Liver (tissue), 9 donors: ENCODE measurements around the gene ZNF487. TPM values are rescaled to one million over a fixed set of nuclear protein-coding genes. Genes with fewer than 3 reads are reported as not detected.
A peak's percentile ranks its signal among the peaks of the same experiment; 100 is the strongest.

ENCODE experiments used
- DNase-seq: peaks from one replicate; pipeline ENCODE4 v3.0.0-alpha.2; 2017; ENCODE audit warnings: low spot score
- H3K27ac ChIP-seq, 2 donors: one replicate each; pipeline ENCODE4 v1.7.0; 2013; ENCODE audit warnings: inconsistent platforms in 2 of 2, low read length in 2 of 2, control low read depth in 1 of 2, low read depth in 1 of 2, mild to moderate bottlenecking in 1 of 2
- H3K27me3 ChIP-seq, 4 donors: one replicate each; pipeline versions ENCODE4 v1.6.1 to v1.7.0; 2013; ENCODE audit warnings: low read length in 3 of 4, inconsistent platforms in 1 of 4, mild to moderate bottlenecking in 1 of 4, moderate library complexity in 1 of 4; ENCODE audit not compliant: control insufficient read depth in 4 of 4, insufficient read depth in 4 of 4
- H3K36me3 ChIP-seq, 4 donors: one replicate each; pipeline versions ENCODE4 v1.6.1 to v1.7.0; 2013; ENCODE audit warnings: low read length in 3 of 4, mild to moderate bottlenecking in 3 of 4, low read depth in 1 of 4, moderate library complexity in 1 of 4; ENCODE audit not compliant: control insufficient read depth in 4 of 4, insufficient read depth in 3 of 4
- H3K4me1 ChIP-seq, 4 donors: one replicate each; pipeline versions ENCODE4 v1.6.1 to v1.7.0; 2013; ENCODE audit warnings: low read length in 3 of 4, mild to moderate bottlenecking in 3 of 4, moderate library complexity in 1 of 4; ENCODE audit not compliant: control insufficient read depth in 4 of 4, insufficient read depth in 4 of 4
- H3K4me3 ChIP-seq, 3 donors: one replicate each; pipeline versions ENCODE4 v1.6.1 to v1.7.0; 2013; ENCODE audit warnings: low read length in 3 of 3, control low read depth in 1 of 3, low read depth in 1 of 3, mild to moderate bottlenecking in 1 of 3
- H3K9ac ChIP-seq, 2 donors: one replicate each; pipeline ENCODE4 v1.7.0; 2013; ENCODE audit warnings: low read length in 2 of 2, mild to moderate bottlenecking in 2 of 2, moderate library complexity in 2 of 2, control low read depth in 1 of 2, low read depth in 1 of 2
- H3K9me3 ChIP-seq, 4 donors: one replicate each; pipeline versions ENCODE4 v1.6.1 to v1.7.0; 2013; ENCODE audit warnings: low read length in 3 of 4; ENCODE audit not compliant: control insufficient read depth in 4 of 4
- CTCF ChIP-seq: fragments of 150-350 bp; IDR thresholded peaks from 2 replicates; pipeline ENCODE4 v1.5.1; 2017; ENCODE audit warnings: improper control_type of control experiment, low read depth, low read length; ENCODE audit not compliant: missing input control
- EGR1 ChIP-seq, 2 donors: IDR thresholded peaks; 2 replicates each; pipeline ENCODE4 v1.6.1; 2016 to 2018; ENCODE audit warnings: antibody characterized with exemption in 2 of 2, low read depth in 2 of 2
- FOXA1 ChIP-seq: IDR thresholded peaks from 2 replicates; pipeline ENCODE4 v1.6.1; 2016; ENCODE audit warnings: antibody characterized with exemption
- FOXA2 ChIP-seq: IDR thresholded peaks from 2 replicates; pipeline ENCODE4 v1.6.1; 2016; ENCODE audit warnings: antibody characterized with exemption
- GABPA ChIP-seq, 2 donors: IDR thresholded peaks in 1 of 2; conservative IDR thresholded peaks in 1 of 2; 2 replicates each; pipeline ENCODE4 v1.6.1; 2016; ENCODE audit warnings: antibody characterized with exemption in 2 of 2, mild to moderate bottlenecking in 1 of 2, moderate library complexity in 1 of 2
- HNF4A ChIP-seq, 2 donors: conservative IDR thresholded peaks; 2 replicates each; pipeline ENCODE4 v1.6.1; 2016; ENCODE audit warnings: antibody characterized with exemption in 2 of 2, mild to moderate bottlenecking in 2 of 2
- HNF4G ChIP-seq: IDR thresholded peaks from 2 replicates; pipeline ENCODE4 v1.6.1; 2016; ENCODE audit warnings: antibody characterized with exemption
- JUND ChIP-seq, 2 donors: IDR thresholded peaks; 2 replicates each; pipeline ENCODE4 v1.6.1; 2016; ENCODE audit warnings: antibody characterized with exemption in 2 of 2
- MAX ChIP-seq: IDR thresholded peaks from 2 replicates; pipeline ENCODE4 v1.6.1; 2016; ENCODE audit warnings: antibody characterized with exemption
- NR2F2 ChIP-seq: IDR thresholded peaks from 2 replicates; pipeline ENCODE4 v1.6.1; 2016; ENCODE audit warnings: antibody characterized with exemption
- RAD21 ChIP-seq, 2 donors: IDR thresholded peaks; 2 replicates each; pipeline ENCODE4 v1.6.1; 2016; ENCODE audit warnings: antibody characterized with exemption in 2 of 2, mild to moderate bottlenecking in 2 of 2
- REST ChIP-seq: IDR thresholded peaks from 2 replicates; pipeline ENCODE4 v1.6.1; 2016; ENCODE audit warnings: antibody characterized with exemption, mild to moderate bottlenecking
- RXRA ChIP-seq, 2 donors: IDR thresholded peaks; 2 replicates each; pipeline ENCODE4 v1.6.1; 2017 to 2018; ENCODE audit warnings: antibody characterized with exemption in 2 of 2, mild to moderate bottlenecking in 1 of 2
- SP1 ChIP-seq: IDR thresholded peaks from 2 replicates; pipeline ENCODE4 v1.6.1; 2018; ENCODE audit warnings: antibody characterized with exemption, mild to moderate bottlenecking
- TAF1 ChIP-seq: conservative IDR thresholded peaks from 2 replicates; pipeline ENCODE4 v1.6.1; 2016; ENCODE audit warnings: antibody characterized with exemption, mild to moderate bottlenecking
- YY1 ChIP-seq: IDR thresholded peaks from 2 replicates; pipeline ENCODE4 v1.6.1; 2016; ENCODE audit warnings: antibody characterized with exemption, mild to moderate bottlenecking
- WGBS: extraction: QIAGEN DNeasy Blood & Tissue Kit; methylation state at CpG from one replicate; pipeline ENCODE4 v1.1.7; 2013; 5-methylcytosine and 5-hydroxymethylcytosine counted together
- polyA plus RNA-seq, 2 donors: library from polyadenylated mRNA; stranded (reverse) in 1 of 2; unstranded in 1 of 2; fragments of 200-250 nt in 1 of 2; fragments of >200 nt in 1 of 2; fragmentation: Nextera tagmentation in 1 of 2; extraction: Ambion mirVana in 1 of 2; gene quantifications; one replicate each; pipeline versions ENCODE4 v1.2.1 to v1.2.3, GENCODE V29; 2013 to 2015
- total RNA-seq, 2 donors: library from RNA; depleted of rRNA; stranded (reverse); fragments of >200 nt; gene quantifications; one replicate each; pipeline ENCODE4 v1.2.3, GENCODE V29; 2014
- TF ChIP-seq, protein P1 (sequence below): IDR thresholded peaks from 2 replicates; pipeline ENCODE4 v1.6.1; 2016; ENCODE audit warnings: antibody characterized with exemption
- TF ChIP-seq, protein P2 (sequence below): IDR thresholded peaks from 2 replicates; pipeline ENCODE4 v1.6.1; 2016; ENCODE audit warnings: antibody characterized with exemption
- donor health status: healthy.
- donor health status: healthy.
- donor health status: healthy.
- donor health status: healthy.
- donor health status: healthy.

Gene ZNF487
- total and polyA plus RNA-seq, 4 donors, result 1.3 to 4.8 (median 1.9) TPM

DNA sequence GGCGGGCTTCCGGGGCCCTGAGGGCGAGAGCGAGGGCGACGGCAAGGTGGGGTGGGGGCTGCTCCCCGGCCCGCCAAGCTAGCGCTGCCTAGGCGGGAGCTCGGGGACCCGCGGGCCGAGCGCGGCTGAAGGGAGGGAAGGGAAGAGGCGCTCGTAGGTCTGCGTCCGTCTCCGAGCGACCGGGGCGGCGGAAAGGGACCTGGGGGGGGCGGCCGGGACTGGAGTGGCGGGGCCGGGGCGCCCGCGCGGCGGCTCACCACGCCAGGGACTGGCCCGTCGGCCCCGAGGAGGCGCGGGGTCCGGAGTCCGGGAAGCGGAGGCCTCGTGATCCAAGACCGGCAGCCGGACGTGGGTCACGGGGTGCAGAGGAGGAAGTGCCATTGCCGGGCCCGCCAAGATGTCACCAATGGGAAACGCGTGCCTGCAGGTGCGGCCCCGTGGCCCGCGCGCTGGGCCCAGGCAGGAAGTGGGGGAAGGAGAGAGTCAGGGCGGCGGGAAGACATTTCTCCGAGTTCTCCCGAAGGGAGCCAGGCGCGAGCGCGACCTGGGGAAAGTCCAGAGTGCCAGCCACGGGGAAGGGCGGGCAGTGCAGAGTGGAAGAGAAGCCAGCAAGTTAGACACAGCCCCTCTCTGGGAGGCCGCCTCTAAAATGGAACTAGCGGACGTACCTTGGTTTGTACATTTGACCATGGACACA lies 39.8 kb upstream of the ZNF487 start:
- Histone ChIP-seq H3K36me3 (peaks cover 3 to 17% (median 16%) of the 10 kb centered on the region in 4 donors), H3K4me1 (peaks cover 9 to 73% (median 57%) of the 10 kb centered on the region in 4 donors), H3K4me3 (peak overlapping the region; percentile 51 to 87 (median 57)), H3K27ac (peak overlapping the region; percentile 95 to 97), H3K9ac (peak overlapping the region; percentile 37 to 40), H3K27me3 (no peaks in the 10 kb centered on the region), H3K9me3 (no peaks in the 10 kb centered on the region)
- 1% methylated on average over 70 of the region's 70 CpGs for WGBS
- TF ChIP-seq FOXA1, result peak; percentile 35
- no peak for TF ChIP-seq FOXA2
- peak; percentile 90 for TF ChIP-seq TAF1
- TF ChIP-seq, protein P1, sequence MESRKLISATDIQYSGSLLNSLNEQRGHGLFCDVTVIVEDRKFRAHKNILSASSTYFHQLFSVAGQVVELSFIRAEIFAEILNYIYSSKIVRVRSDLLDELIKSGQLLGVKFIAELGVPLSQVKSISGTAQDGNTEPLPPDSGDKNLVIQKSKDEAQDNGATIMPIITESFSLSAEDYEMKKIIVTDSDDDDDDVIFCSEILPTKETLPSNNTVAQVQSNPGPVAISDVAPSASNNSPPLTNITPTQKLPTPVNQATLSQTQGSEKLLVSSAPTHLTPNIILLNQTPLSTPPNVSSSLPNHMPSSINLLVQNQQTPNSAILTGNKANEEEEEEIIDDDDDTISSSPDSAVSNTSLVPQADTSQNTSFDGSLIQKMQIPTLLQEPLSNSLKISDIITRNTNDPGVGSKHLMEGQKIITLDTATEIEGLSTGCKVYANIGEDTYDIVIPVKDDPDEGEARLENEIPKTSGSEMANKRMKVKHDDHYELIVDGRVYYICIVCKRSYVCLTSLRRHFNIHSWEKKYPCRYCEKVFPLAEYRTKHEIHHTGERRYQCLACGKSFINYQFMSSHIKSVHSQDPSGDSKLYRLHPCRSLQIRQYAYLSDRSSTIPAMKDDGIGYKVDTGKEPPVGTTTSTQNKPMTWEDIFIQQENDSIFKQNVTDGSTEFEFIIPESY, result peak; percentile 59
- TF ChIP-seq, protein P2, sequence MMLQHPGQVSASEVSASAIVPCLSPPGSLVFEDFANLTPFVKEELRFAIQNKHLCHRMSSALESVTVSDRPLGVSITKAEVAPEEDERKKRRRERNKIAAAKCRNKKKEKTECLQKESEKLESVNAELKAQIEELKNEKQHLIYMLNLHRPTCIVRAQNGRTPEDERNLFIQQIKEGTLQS, result peak; percentile 20
- TF ChIP-seq REST, result peak; percentile 70
- peak; percentile 20 to 52 for TF ChIP-seq RAD21 (IDR thresholded peaks at IDR 0.05)
- peak; percentile 67 for TF ChIP-seq HNF4G
- peak; percentile 92 for TF ChIP-seq YY1
- peak; percentile 77 to 80 for TF ChIP-seq HNF4A (conservative IDR thresholded peaks at IDR 0.05)
- TF ChIP-seq CTCF, result no peak
- peak; percentile 73 to 79 for TF ChIP-seq RXRA (IDR thresholded peaks at IDR 0.05)
- TF ChIP-seq NR2F2, result peak; percentile 48
- peak; percentile 100 for TF ChIP-seq MAX
- TF ChIP-seq GABPA (IDR thresholded peaks at IDR 0.05 in 1 of 2, conservative IDR thresholded peaks at IDR 0.05 in 1 of 2), result peak; percentile 35 to 81
- TF ChIP-seq EGR1 (IDR thresholded peaks at IDR 0.05; ENCODE audit: low read depth in 2 of 2), result peak; percentile 98
- peak; percentile 84 for TF ChIP-seq SP1
- TF ChIP-seq JUND (IDR thresholded peaks at IDR 0.05), result peak in 1 of 2 donors; percentile 54
- DNase-seq, result peak; percentile 85
